Measurements from ENCODE around the gene ZNF414. TPM values are rescaled to one million over a fixed set of nuclear protein-coding genes. Genes with fewer than 3 reads are reported as not detected.

Gene ZNF414
- polyA plus RNA-seq, 1 donor from 2014 or later, result 3.4 TPM

DNA sequence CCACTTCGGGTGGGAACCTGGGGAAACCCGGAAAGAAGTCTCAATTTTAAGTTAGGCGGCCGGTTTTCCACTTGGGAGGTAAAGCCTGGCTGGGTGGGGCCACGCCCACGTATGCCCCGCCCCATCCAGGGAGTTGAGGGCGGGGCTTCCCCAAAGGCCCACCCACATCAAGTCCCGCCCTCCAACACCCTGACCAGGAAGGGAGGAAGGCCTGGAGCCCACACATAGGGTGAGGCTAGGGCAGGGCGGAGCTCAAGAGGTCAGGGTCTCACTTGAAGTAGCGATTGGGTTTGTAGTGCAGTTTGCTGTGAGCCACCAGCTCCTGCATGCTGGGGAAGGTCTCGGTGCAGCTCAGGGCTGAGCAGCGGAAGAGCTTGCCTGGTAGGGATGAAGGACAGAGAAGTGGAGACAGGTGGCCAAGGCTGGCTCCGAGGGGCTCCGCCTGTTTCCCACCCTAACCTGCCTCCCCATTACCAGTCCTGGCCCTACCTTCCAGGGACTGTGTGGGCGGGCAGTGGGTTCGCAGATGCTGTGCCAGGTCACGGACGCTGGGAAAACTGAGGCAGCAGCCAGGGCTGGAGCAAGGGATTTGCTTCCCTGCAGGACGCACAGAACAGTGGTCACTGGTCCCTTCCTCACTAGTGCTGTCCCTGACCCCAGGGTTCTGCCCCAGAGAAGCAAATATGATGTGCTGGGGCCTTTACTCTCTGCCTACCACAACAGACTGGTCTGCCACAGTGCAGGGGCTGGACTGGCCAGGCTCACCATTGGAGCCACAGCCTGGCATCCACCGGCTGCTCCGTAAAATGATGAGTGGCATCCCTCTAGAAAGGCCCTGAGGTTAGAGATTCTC is 1.6 kb downstream of the ZNF414 start:
- peak overlapping the region; percentile 88 for H3K9ac ChIP-seq (ENCODE audit: low read length)
- H3K4me2 ChIP-seq (ENCODE audit: low read length), result no peak overlapping the region

DNA sequence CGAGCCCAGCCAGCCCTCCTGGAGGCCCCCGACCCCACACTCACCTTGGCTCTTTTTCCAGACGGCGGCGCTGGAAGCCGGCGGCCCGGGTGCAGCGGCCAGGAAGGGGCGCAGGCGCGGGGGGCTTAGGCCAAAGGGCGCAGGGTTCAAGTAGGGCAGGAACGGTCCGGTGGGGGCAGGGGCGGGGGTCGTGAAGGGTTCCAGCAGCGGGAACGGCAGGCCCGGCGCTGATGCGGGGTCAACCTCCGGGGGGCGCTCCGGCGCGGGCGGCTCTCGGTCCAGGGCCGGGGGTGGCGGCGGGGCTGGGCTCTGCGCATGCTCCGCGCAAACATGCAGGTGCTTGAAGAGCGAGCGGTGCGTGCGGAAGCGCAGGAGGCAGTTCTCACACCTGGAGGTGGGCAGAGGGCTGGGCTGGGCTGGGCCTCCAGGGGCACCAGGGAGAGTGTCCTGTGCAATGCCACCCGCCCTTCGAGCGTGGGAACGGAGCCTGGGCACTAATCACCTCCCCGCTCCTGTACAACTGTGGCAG is 2.3 kb downstream of the ZNF414 start:
- Histone ChIP-seq H3K36me3 (ENCODE audit: insufficient read depth, low read length) (no peaks in the 10 kb centered on the region), H3K27ac (ENCODE audit: low read length) (no peak overlapping the region)

More for the DNA sequence above, 1.6 kb downstream of the ZNF414 start:
- H3K9me3 ChIP-seq (ENCODE audit: low read length), result no peaks in the 10 kb centered on the region
- H3K27me3 ChIP-seq (ENCODE audit: insufficient read depth, low read depth, low read length), result no peaks in the 10 kb centered on the region
- H3K4me3 ChIP-seq (ENCODE audit: low read length), result peak overlapping the region; percentile 80
- no peaks in the 10 kb centered on the region for H3F3A ChIP-seq (ENCODE audit: insufficient read depth, low read length, poor library complexity, severe bottlenecking)
- no peaks in the 10 kb centered on the region for H3K36me3 ChIP-seq (ENCODE audit: insufficient read depth, low read length)
- no peaks in the 10 kb centered on the region for H4K20me1 ChIP-seq (ENCODE audit: insufficient read depth)
- no peaks in the 10 kb centered on the region for H3K9me2 ChIP-seq (ENCODE audit: insufficient read depth, low read length)
- H3K79me2 ChIP-seq (replicated peaks; ENCODE audit: insufficient read depth, low read length), result no peaks in the 10 kb centered on the region
- H3K27ac ChIP-seq (ENCODE audit: low read length), result no peak overlapping the region
- TF ChIP-seq EP300 (conservative IDR thresholded peaks at IDR 0.05; ENCODE audit: poor library complexity, severe bottlenecking) (no peak), MXI1 (conservative IDR thresholded peaks at IDR 0.05; ENCODE audit: poor library complexity, severe bottlenecking) (no peak), EZH2 (IDR thresholded peaks at IDR 0.05; ENCODE audit: borderline replicate concordance, insufficient read depth, low read length, poor library complexity, severe bottlenecking) (no peak), POLR2AphosphoS5 (IDR thresholded peaks at IDR 0.05) (no peak), SMC3 (conservative IDR thresholded peaks at IDR 0.05; ENCODE audit: poor library complexity) (no peak), TAF1 (IDR thresholded peaks at IDR 0.05; ENCODE audit: low read depth) (no peak), RAD21 (conservative IDR thresholded peaks at IDR 0.05) (no peak)
- TF ChIP-seq, protein P1, sequence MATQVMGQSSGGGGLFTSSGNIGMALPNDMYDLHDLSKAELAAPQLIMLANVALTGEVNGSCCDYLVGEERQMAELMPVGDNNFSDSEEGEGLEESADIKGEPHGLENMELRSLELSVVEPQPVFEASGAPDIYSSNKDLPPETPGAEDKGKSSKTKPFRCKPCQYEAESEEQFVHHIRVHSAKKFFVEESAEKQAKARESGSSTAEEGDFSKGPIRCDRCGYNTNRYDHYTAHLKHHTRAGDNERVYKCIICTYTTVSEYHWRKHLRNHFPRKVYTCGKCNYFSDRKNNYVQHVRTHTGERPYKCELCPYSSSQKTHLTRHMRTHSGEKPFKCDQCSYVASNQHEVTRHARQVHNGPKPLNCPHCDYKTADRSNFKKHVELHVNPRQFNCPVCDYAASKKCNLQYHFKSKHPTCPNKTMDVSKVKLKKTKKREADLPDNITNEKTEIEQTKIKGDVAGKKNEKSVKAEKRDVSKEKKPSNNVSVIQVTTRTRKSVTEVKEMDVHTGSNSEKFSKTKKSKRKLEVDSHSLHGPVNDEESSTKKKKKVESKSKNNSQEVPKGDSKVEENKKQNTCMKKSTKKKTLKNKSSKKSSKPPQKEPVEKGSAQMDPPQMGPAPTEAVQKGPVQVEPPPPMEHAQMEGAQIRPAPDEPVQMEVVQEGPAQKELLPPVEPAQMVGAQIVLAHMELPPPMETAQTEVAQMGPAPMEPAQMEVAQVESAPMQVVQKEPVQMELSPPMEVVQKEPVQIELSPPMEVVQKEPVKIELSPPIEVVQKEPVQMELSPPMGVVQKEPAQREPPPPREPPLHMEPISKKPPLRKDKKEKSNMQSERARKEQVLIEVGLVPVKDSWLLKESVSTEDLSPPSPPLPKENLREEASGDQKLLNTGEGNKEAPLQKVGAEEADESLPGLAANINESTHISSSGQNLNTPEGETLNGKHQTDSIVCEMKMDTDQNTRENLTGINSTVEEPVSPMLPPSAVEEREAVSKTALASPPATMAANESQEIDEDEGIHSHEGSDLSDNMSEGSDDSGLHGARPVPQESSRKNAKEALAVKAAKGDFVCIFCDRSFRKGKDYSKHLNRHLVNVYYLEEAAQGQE (IDR thresholded peaks at IDR 0.05; ENCODE audit: borderline replicate concordance), result no peak
- TF ChIP-seq, protein P2, sequence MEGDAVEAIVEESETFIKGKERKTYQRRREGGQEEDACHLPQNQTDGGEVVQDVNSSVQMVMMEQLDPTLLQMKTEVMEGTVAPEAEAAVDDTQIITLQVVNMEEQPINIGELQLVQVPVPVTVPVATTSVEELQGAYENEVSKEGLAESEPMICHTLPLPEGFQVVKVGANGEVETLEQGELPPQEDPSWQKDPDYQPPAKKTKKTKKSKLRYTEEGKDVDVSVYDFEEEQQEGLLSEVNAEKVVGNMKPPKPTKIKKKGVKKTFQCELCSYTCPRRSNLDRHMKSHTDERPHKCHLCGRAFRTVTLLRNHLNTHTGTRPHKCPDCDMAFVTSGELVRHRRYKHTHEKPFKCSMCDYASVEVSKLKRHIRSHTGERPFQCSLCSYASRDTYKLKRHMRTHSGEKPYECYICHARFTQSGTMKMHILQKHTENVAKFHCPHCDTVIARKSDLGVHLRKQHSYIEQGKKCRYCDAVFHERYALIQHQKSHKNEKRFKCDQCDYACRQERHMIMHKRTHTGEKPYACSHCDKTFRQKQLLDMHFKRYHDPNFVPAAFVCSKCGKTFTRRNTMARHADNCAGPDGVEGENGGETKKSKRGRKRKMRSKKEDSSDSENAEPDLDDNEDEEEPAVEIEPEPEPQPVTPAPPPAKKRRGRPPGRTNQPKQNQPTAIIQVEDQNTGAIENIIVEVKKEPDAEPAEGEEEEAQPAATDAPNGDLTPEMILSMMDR (IDR thresholded peaks at IDR 0.05; ENCODE audit: poor library complexity, severe bottlenecking), result no peak
- H2AFZ ChIP-seq (ENCODE audit: low read depth, low read length), result no peak overlapping the region

More for the DNA sequence above, 2.3 kb downstream of the ZNF414 start:
- H3F3A ChIP-seq (ENCODE audit: insufficient read depth, low read length, poor library complexity, severe bottlenecking), result no peaks in the 10 kb centered on the region
- H3K4me2 ChIP-seq (ENCODE audit: low read length), result no peak overlapping the region
- H3K4me3 ChIP-seq (ENCODE audit: low read length), result no peak overlapping the region
- no peak for TF ChIP-seq TAF1 (IDR thresholded peaks at IDR 0.05; ENCODE audit: low read depth)
- TF ChIP-seq, protein P2 (IDR thresholded peaks at IDR 0.05; ENCODE audit: poor library complexity, severe bottlenecking), result no peak
- H2AFZ ChIP-seq (ENCODE audit: low read depth, low read length), result no peak overlapping the region
- H3K27me3 ChIP-seq (ENCODE audit: insufficient read depth, low read depth, low read length), result no peaks in the 10 kb centered on the region
- H3K9me3 ChIP-seq (ENCODE audit: low read length), result no peaks in the 10 kb centered on the region
- H4K20me1 ChIP-seq (ENCODE audit: insufficient read depth), result no peaks in the 10 kb centered on the region
- no peaks in the 10 kb centered on the region for H3K79me2 ChIP-seq (replicated peaks; ENCODE audit: insufficient read depth, low read length)
- H3K9me2 ChIP-seq (ENCODE audit: insufficient read depth, low read length), result no peaks in the 10 kb centered on the region
- H3K9ac ChIP-seq (ENCODE audit: low read length), result no peak overlapping the region
